Activated T-cell treated with anti-CD3 and anti-CD28 coated beads, Interleukin-2, amount 50 U/mL, for 1 hour (primary cell): ENCODE data around the gene DMD.
"Not testable (repeated sequence)": the region's sequence is repeated elsewhere in the genome, so short reads cannot be mapped to it uniquely, and the experiment has no call there.

Source experiments
- DNase-seq: peaks from one replicate; pipeline ENCODE4 v3.0.0-alpha.2; 2020

Gene DMD

DNA sequence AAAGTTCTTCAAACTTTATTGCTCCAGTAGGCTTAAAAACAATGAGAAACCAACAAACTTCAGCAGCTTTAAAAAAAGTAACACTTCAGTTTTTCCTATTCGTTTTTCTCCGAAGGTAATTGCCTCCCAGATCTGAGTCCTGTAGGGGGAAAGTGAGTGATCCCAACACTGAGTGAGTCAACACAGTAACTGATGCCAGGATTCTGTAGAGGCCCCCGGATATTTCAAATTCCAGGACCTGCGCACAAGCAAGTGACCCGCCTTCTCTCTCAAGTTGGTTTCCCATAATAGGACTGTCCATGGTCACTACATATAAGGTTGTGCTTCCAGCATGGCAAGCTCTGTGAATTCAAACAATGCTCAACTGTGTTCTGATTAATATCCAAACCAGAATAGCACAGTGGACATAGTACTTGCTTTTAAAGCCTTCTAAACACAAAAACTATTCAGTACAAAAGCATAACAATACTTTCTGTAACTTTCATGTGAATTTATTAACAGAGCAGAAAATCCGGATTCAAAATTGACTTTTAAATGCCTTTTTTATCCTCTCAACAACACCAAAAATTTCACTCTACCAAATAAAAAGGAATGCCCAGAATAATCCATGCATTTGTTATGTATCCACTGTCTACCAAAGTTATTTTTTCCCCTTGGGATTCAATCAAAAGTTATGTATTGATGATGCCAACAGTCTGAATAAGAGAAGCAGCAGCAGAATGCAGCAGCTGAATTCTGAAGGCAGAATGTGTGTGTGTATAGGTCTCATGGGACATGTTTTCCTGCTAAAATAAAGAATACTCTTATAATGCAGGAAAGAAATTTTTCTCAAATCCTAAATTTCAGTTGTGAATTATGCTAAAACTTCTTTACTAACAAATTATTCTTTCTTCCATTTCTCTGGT, at the start of gene DMD:
Gene DMD, minus strand, starts transcription at position 194 of the 905 bp plus-strand sequence. CDS start 237 bp downstream, outside the sequence.
- DNase-seq: no peak

DNA sequence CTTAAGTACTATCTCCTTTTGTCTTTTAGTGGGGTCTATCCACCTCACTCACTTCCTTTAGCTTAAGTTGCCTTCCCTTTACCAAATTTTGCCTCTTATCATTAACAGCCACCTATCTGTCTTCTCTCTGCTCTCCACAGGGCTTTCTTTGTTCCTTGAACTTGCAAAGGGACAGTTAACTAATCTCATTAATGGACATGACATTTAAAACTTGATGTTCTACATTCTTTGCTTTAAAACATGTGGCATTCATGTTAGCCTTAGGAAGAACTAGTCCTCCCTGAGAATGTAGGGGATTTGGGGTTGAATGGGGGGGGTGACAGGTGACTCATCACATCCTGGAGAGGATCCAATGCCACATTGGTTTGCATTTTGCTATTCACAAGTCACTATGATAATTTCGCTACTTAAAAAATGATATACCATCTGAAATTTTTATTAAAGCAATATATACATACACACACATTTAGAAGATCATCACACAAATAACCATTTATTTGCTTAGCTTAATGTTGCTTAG, 41.0 kb upstream of the DMD start:
- DNase-seq: no peak

DNA sequence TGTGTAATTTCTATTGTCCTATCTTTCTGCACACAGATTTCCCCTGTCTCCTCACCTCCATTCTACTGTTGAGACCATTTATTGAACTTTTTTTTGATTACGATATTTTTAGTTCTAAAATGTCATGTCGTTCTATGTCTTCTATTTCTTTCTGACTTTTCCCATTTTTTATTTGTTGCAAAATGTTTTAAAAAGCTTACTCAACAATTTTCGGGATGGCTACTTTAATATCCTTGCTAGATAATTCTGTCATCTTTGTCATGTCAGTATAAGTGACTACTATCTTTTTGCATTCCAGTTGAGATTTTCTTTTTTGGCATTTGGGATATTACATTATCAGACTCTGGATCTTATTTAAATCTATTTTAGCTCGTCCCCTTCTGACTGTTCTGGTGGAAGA, 7.5 kb upstream of the DMD start:
- DNase-seq: no peak

DNA sequence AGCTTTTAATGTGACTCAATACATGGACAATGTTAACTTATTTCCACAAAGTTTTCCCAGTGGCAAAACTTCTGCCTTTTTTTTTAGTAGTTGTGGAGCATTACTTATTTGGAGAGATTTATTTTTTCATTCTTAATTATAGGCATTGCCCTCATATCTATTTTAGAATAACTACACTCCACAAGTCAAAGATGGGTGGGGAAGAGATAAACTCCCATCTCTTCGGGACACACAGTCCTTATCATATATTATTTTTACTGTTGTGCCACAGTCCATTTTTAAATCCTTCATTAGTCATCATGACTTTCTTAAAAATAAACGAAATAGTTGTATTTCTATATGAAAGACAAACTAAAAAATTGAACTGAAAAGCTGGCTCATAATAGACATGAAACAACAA, 1.2 kb downstream of the DMD start:
- DNase-seq: no peak

DNA sequence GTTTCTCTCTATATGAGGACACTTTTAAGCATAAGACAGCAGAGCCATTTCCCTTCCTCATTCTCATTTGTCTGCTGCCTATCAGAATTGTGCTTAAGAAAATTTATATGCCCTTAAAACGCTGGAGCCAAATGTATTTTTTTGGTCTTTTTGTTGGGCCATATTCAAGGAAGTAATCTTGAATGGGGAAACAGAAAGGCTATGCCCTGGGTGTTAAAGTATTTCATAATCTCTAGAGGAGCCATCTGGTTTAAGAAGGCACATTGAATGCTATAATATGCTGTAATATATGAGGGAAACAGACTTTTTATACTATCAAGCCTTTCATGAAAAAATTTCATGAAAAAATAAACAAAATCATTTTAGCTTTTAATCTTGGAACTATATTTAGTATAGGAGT, 4.3 kb downstream of the DMD start:
- DNase-seq: no peak

DNA sequence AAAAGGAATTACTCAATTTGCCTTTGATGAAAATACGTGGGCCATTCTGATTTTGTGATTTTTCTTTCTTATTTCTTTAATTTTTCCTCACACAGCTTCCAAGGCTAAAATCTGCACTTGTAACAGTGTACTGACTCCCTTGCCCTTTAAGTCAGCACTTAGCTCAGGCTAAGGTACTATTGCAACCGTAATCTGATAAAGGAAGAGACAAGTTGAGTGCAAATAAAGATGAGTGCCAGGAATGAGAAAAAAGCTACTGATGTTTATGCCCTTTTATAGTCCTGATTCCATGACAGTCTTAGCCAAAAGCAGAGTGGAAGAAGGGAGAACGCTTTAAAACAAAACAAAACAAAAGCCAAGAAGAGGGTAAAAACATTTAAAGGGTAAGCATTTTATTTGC, 6.0 kb downstream of the DMD start:
- no peak for DNase-seq

DNA sequence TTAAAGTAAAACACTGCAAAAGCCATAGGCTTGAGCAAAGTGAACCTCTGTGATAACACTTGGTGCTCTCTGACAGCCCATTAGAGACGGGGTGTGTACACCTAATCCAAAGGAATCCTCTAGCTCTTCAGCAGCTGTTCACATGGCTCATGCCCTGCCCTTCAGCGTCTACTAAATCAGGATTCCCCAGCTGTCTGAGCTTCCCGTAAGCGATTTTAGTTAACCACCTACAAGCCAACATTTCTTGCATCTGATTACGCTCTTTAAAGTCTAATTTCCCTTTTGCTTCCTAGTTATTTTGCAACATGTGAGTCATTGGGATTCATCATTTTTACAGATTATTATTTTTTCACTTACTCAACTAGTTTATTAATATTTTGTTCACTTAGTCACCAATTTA, 6.5 kb downstream of the DMD start:
- DNase-seq: no peak

DNA sequence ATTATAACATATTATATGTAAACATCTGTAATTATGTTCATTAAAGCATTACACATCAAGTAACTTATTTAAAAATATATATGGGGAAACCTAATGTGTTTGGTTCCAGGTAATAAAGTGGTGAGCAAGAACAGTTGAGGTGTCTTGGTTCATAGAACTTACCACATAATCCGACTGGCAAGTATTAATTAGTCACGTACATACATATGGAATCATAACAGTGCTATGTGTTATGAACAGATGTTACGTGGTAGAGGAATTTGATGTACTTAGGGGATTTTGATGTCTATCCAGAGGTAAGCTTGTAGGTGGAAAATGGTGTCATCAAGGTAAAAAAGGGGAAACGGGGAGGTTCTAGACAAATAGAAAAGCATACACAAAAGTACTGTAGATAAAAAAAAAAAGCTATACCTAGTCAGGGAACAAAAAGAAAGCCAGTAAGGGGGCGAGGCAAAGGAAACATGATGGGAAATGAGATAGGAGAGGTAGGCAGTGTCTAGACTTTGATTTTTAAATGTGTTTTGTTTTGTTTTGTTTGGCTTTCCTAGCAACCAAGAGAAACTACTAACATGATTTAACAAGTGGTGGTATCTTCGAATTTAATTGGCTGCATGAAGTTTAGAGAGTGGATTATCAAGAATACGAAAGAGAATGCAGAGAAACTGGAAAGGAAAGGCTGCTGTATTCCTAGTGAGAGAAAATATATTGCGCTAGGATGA, 12.6 kb downstream of the DMD start:
- no peak for DNase-seq

DNA sequence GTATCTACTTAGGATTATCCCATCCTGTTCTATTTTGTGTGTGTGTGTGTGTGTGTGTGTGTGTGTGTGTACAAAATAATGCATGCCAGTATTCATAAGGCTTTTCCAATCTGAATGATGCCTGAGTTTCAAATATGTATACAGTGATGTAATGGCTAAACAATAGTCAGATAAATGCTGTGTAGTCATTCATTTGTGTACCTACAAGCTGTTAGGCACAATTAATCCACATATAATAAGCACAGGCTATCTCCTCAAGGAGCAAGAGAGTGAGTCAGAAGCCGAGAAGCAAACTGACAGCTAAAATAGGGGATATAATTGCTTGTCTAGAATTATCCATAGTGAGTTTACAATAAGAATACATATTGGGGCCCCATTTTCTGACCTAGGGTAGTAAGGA, 15.7 kb downstream of the DMD start:
- DNase-seq: no peak

DNA sequence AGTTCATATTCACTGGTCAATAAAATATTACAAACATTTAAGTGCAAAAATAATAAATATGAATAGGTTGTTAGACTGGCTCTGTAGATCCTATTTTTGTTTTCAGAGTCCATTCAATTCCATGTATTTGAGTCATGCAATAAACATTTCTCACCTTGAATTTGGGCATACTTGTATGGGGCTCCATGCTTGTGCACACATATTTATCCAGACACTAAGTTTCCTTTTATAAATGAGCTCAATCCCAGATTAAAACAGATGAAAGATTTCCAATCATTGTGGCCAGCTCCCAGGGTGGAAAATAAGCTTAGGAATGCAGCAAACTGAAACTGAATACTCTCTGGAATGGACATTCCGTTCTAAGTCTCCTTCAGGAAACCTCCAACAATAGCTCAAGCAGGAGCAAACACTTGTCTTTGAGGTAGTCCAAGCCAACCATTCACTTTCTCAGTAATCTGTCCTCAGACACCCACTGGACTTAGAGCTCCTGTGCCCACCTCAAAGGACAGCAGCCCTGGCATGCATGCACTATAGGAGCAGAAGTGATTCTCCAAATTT, 16.4 kb downstream of the DMD start:
- DNase-seq: no peak

DNA sequence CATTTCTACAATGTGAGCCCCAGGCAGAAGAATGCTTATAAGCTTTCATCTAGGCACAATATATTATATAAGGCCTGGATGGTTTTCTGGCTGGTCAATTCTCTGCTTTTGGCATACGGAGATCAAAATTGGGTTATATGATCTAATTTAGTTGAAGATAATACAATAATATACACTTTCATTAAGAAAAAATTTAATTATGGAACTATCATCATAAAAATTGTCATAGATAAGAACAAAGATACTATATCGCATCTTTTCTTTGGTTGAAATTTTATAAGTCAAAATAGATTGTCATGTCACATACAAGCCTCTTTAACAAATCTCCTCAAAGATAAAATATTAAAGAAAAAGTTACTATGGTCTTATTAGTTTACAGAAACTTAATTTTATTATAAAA, 17.1 kb downstream of the DMD start:
- DNase-seq: no peak

DNA sequence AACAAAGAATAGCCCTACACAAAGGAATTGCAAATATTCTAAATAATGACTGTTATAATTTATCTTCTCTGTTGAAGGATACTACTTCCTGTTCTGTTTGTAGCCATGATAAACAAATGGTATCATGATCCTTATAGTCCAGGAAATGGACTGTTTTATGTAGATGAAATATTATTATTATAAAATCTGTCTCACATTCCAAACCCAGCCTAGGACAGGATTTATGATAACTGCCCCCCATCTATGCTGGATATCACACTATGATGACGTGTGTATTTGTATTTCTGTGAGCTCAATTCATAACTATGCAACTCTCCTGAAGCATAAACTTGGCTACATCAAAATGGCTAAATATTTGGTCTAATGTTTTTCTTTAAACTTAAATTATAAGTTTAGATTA, 21.3 kb downstream of the DMD start:
- DNase-seq: no peak

DNA sequence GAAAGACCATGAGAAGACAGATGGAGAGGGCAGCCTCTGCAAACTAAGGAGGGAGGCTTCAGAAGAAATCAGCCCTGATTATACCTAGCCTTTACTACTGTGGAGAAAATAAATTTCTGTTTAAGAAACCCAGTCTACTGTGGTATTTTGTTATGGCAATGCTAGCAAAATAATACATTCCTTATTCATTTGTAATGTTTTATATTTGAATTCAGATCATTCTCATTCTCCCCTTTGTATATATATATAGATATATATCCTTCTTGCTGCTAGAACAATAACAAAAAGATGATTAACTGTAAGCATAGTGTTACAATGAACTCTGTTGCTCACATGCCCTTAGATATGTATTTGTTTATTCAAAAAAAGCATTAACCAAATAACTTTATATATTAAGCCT, 22.5 kb downstream of the DMD start:
- DNase-seq: no peak

DNA sequence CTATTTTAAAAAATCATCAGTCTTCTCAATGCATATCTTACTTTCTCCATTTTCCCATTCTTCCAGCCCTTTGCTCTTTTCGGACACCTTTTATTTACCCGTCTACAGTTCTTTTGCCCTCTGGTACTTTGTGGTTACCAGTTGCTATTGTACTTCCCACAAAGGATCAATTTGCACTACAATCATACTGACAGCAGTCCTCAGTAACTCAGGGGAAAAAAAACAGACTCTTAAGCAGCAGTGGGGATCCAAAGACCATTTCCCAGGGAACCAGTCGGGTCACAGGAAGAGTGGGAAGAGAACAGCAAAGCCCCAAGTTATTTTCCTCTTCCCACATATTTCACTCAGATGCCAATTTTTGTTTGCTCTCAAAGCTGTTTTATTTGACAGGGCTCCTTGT, 23.1 kb downstream of the DMD start:
- DNase-seq: no peak

DNA sequence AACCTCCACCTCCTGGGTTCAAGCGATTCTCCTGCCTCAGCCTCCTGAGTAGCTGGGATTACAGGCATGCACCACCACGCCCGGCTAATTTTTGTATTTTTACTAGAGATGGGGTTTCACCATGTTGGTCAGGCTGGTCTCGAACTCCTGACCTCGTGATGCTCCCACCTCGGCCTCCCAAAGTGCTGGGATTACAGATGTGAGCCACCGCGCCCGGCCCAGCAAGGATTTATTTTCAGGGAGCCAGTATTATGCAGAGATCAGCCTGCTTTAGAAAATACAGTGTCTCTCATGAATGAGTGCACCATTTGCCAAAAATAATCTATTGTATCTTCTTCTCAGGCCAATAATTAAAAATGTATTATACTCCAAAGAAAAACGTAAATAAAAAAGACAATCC, 26.5 kb downstream of the DMD start:
- not testable (repeated sequence) for DNase-seq

DNA sequence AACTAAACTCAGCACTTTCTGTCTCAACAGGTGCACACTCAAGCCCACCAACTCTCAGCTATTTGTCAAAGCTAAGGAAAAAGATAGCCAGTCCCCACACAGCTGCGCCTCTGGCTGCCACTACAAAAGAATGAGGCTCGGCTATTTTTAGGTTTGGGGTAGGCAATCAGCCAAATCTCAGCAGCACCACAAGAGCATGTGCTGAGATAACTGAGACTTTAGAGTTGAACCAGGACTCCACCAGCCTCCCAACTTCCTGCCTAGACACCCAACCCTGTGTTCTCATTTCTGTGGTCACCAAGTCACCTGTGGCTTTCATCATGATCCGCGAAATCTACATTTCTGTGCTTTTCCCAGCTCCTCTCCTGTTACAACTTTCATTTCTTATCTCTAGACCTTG, 28.0 kb downstream of the DMD start:
- DNase-seq: no peak

DNA sequence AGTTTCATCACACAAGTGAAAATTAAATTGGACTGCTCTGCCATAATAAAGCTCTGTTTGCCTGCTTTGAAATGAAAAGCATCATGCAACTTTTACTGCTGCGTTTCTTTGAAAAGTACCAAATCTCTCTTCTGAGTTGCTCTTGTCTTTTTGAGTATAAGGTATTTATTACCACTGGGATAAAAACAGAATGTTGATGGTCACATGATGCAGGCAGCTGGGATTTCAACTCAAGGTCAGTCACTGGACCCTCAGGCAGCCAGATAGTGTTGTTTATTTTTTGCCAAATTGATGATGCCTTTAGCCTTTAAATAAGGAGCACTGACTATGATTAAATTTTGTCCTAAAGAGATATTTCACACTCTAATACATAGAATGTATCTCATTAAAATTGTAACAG, 32.7 kb downstream of the DMD start:
- no peak for DNase-seq

DNA sequence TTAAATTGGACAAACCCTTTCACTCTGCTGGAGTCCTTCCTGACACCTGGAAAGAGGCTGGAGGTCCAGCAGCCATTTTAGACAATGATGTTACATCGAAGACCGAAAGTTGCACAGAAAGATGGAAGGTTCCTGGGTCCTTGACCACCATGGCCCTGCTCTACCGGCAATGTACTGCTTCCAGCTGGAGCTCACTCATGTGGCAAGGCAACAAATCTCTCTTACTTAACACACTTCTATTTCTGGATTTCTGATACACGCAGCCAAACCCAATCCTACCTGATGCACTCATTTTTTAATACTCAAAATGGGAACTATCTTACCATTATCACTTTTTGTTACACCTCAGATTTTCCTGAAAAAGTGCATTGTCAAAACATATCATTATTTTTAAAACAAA, 33.1 kb downstream of the DMD start:
- DNase-seq: no peak

DNA sequence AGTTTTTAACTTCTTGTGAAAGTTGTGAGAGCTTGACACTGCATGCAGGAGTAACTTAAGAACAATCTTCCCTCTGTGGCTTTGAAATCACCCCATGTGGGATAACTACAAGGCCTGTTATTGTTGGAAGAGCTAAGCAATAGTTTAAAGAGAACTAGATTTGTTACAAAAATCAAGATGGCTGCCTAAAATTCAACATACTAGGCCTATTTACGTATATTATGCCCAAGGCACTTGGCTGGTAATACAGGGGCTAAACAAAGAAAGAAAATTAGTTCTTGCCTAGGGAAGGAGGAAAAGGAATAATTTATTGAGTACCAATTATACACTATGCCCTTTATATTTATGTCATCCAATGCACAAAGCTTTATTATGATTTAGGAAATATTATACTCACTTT, 36.1 kb downstream of the DMD start:
- no peak for DNase-seq

DNA sequence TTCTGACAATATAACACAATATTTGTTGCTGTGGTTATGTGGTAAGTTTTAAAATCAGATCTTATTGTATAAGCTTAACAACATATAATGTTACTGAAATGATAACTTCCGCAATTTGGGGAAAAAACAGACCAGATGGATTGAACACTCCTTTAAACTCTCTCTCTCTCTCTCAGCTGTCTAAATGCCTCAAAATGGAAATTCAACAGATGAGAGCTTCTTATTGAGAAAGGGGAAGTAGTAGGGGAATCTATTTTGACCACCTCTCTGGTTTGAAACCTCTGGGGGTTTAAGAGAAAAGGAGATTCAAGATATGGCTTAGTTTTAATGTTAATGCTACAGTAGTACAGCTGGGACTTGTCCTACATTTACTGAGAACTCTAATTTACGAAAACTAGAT, 40.3 kb downstream of the DMD start:
- DNase-seq: no peak

DNA sequence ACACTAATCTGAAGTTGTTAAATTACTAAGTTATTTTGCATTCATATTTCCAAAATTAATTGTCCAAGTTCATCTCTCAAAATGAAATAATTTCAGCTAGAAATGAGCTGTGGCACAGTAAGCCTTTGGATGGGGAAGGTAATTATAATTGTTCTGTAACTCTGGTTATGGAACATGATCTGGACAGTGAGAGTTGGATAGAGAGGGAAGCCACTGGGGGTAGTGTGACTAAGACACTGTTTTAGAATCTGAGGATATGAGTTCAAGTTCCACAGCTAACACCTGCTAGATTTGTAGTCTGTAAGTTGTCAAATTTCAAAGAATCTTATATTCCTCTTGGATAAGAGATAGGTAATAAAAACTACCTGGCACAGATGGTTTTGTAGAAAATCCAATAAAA, 49.5 kb downstream of the DMD start:
- no peak for DNase-seq

DNA sequence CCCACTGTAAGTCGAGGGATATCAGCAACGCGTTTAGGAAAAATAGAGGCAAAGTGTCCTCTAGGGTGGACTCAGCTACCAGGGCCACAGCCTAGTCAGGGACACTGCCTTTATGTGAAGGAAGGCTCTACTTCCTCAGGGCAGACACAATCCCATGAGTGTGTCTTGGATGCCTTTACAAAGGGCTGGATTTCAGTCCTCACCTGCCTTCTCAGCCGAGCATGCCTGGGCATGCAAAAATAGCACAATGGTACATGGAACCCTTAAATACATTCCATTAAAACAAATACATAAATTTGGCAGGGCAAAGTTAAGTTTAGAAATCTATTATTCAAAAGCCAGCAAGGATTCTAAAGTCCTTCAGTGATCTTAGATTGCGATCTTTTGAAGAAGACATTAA, 51.1 kb downstream of the DMD start:
- DNase-seq: no peak

DNA sequence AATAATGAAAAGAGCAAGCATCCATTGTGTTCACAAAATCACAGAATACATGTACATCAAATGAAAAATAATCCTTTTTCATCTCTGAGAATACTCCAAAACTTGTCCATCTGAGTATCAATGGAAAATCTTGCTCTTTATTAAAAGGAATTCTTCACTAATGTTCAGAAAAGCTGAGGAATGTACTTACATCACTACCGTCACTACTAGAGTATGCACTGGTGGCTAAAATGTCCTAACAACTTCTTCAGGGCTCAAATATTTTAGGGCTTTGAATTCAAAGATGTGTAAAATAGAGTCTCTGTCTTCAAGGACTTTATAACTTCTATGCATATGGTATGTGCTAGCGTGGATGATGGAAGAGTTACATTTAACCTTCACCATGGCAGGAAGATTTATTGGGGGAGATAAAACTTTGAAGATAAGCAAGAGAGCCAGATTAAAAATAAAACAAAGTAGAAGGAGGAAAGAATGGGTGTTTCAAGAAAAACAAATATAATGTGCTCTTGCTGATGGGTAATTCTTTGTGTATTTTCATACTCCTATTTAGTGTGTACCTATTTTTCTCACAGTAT, 55.1 kb downstream of the DMD start:
- no peak for DNase-seq

DNA sequence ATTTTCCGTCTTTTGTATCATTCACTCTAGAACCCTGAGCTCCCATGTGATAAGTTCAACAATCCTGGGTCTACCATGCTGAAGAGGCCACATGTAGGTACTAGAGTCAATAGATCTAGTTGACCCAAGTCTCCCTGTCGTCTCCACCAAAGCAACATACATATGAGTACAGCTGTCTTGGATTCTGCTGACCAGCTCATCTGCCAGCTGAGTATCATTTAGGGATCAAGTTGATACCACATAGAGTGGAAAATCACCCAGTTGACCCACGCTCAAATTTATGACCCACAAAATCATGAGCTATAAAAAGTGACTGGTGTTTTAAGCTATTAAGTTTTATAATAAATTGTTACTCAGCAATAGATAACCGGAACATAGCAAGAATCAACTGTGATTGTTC, 61.8 kb downstream of the DMD start:
- DNase-seq: no peak
